ENCODE measurements around the gene CASKIN1.

DNA sequence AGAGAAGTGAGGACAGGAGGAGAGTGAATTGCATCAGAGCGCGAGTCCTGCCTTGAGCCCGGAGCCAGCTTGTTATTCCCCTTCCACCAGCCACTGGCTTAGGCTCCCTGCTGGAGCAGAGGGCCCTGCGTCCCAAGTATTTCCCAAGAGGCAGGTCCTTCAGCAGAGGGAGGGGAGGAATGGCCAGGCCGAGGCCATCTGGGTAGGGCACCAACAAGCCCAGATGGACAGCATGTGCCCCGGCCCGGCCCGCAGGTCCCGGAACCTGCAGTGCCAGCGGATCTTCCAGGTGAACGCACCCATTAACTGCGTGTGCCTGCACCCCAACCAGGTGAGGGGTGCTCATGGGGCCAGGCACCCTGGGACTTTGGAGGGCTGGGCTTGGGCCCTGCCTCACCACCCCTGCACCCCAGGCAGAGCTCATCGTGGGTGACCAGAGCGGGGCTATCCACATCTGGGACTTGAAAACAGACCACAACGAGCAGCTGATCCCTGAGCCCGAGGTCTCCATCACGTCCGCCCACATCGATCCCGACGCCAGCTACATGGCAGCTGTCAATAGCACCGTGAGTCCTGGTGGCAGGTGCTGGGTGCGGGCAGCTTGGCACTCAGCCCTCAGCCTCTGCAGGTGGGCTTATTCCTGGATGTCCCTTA lies 10.5 kb upstream of the CASKIN1 start:
- TF ChIP-seq, protein P1, sequence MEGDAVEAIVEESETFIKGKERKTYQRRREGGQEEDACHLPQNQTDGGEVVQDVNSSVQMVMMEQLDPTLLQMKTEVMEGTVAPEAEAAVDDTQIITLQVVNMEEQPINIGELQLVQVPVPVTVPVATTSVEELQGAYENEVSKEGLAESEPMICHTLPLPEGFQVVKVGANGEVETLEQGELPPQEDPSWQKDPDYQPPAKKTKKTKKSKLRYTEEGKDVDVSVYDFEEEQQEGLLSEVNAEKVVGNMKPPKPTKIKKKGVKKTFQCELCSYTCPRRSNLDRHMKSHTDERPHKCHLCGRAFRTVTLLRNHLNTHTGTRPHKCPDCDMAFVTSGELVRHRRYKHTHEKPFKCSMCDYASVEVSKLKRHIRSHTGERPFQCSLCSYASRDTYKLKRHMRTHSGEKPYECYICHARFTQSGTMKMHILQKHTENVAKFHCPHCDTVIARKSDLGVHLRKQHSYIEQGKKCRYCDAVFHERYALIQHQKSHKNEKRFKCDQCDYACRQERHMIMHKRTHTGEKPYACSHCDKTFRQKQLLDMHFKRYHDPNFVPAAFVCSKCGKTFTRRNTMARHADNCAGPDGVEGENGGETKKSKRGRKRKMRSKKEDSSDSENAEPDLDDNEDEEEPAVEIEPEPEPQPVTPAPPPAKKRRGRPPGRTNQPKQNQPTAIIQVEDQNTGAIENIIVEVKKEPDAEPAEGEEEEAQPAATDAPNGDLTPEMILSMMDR (IDR thresholded peaks at IDR 0.05), result no peak
- TF ChIP-seq EZH2phosphoT487 (IDR thresholded peaks at IDR 0.05), result no peak

Measured in neural progenitor cell (in vitro differentiated cells).